ENCODE results near the gene SHANK2. TPM values are rescaled to one million over a fixed set of nuclear protein-coding genes. Genes with fewer than 3 reads are reported as not detected.

The SHANK2 gene
- total RNA-seq, 1 donor from 2014 or later = 0.32 TPM

- intact Hi-C loops (cut with micrococcal nuclease) = no loop called here
- no peak for ATAC-seq
- no peak for DNase-seq
Measured at GRCh38 chr11:71272161-71272560, 19.8 kb upstream of the SHANK2 start.

GRCh38 chr11:71269603-71270511 lies 17.5 kb upstream of the SHANK2 start:
- intact Hi-C loops (cut with micrococcal nuclease) = no loop called here
- ATAC-seq = no peak
- no peak for DNase-seq

- ATAC-seq (no peak), DNase-seq (no peak)
- intact Hi-C loops (cut with micrococcal nuclease) = no loop called here
Measured at GRCh38 chr11:71268706-71269321, 16.4 kb upstream of the SHANK2 start.

GRCh38 chr11:71267807-71268421 lies 15.5 kb upstream of the SHANK2 start:
- no peak for DNase-seq
- intact Hi-C loops (cut with micrococcal nuclease) = no loop called here
- no peak for ATAC-seq

GRCh38 chr11:71266114-71266833 lies 13.9 kb upstream of the SHANK2 start:
- ATAC-seq (no peak), DNase-seq (no peak)
- intact Hi-C loops (cut with micrococcal nuclease) = no loop called here

GRCh38 chr11:71265559-71266092 lies 13.2 kb upstream of the SHANK2 start:
- intact Hi-C loops (cut with micrococcal nuclease) = no loop called here
- no peak for DNase-seq
- no peak for ATAC-seq

- no peak for ATAC-seq
- DNase-seq = no peak
- intact Hi-C loops (cut with micrococcal nuclease) = no loop called here
Measured at GRCh38 chr11:71263386-71263785, 11.0 kb upstream of the SHANK2 start.

- DNase-seq = no peak
- ATAC-seq = no peak
- intact Hi-C loops (cut with micrococcal nuclease) = no loop called here
Measured at GRCh38 chr11:71255800-71256479, 3.6 kb upstream of the SHANK2 start.

- ATAC-seq = no peak
Measured at GRCh38 chr11:71255323-71255722, 2.9 kb upstream of the SHANK2 start.

GRCh38 chr11:71253794-71254193 lies 1.4 kb upstream of the SHANK2 start:
- intact Hi-C loops (cut with micrococcal nuclease) = no loop called here
- DNase-seq (no peak), ATAC-seq (no peak)

More at GRCh38 chr11:71255323-71255722, 2.9 kb upstream of the SHANK2 start:
- intact Hi-C loops (cut with micrococcal nuclease) = no loop called here
- no peak for DNase-seq

- ATAC-seq = no peak
- peak; percentile 33 for DNase-seq
- intact Hi-C loops (cut with micrococcal nuclease) = no loop called here
Measured at GRCh38 chr11:71252770-71253730, 673 bp upstream of the SHANK2 start.

GRCh38 chr11:71251761-71252268 lies 562 bp downstream of the SHANK2 start:
- peak; percentile 45 for DNase-seq
- peak; percentile 44 for ATAC-seq
- intact Hi-C loops (cut with micrococcal nuclease) = no loop called here

- ATAC-seq (no peak), DNase-seq (no peak)
- intact Hi-C loops (cut with micrococcal nuclease) = no loop called here
Measured at GRCh38 chr11:71251151-71251721, 1.1 kb downstream of the SHANK2 start.

- no peak for ATAC-seq
- no peak for DNase-seq
- intact Hi-C loops (cut with micrococcal nuclease) = no loop called here
Measured at GRCh38 chr11:71250523-71251150, 1.7 kb downstream of the SHANK2 start.

GRCh38 chr11:71249301-71249700 lies 3.1 kb downstream of the SHANK2 start:
- DNase-seq (no peak), ATAC-seq (no peak)
- intact Hi-C loops (cut with micrococcal nuclease) = no loop called here

- DNase-seq (no peak), ATAC-seq (no peak)
- intact Hi-C loops (cut with micrococcal nuclease) = no loop called here
Measured at GRCh38 chr11:71248656-71249055, 3.7 kb downstream of the SHANK2 start.

- intact Hi-C loops (cut with micrococcal nuclease) = no loop called here
- ATAC-seq (no peak), DNase-seq (no peak)
Measured at GRCh38 chr11:71248251-71248570, 4.2 kb downstream of the SHANK2 start.

Data from left ventricle myocardium superior (tissue), 1 donor.